Stromal cell of bone marrow (primary cell): ENCODE data around the gene CYB5R3.
A peak's percentile ranks its signal among the peaks of the same experiment; 100 is the strongest.
"Not testable (repeated sequence)": the region's sequence is repeated elsewhere in the genome, so short reads cannot be mapped to it uniquely, and the experiment has no call there.

Experiments used
- DNase-seq: peaks from one replicate; pipeline ENCODE4 v3.0.0-alpha.2; 2012; ENCODE audit warnings: low read depth

The CYB5R3 gene

GRCh38 chr22:42601879-42602465 lies 47.2 kb downstream of the CYB5R3 start:
- no peak for DNase-seq

GRCh38 chr22:42596863-42597530 lies 52.2 kb downstream of the CYB5R3 start:
- DNase-seq = no peak

- peak; percentile 13 for DNase-seq
Observed at GRCh38 chr22:42596336-42596735, 52.9 kb downstream of the CYB5R3 start.

- DNase-seq = no peak
Observed at GRCh38 chr22:42595434-42595833, 53.8 kb downstream of the CYB5R3 start.

- DNase-seq = no peak
Observed at GRCh38 chr22:42591987-42592386, 57.2 kb downstream of the CYB5R3 start.

- DNase-seq = no peak
Observed at GRCh38 chr22:42587588-42588175, 61.5 kb downstream of the CYB5R3 start.

GRCh38 chr22:42586381-42586780 lies 62.8 kb downstream of the CYB5R3 start:
- DNase-seq = no peak

DNA sequence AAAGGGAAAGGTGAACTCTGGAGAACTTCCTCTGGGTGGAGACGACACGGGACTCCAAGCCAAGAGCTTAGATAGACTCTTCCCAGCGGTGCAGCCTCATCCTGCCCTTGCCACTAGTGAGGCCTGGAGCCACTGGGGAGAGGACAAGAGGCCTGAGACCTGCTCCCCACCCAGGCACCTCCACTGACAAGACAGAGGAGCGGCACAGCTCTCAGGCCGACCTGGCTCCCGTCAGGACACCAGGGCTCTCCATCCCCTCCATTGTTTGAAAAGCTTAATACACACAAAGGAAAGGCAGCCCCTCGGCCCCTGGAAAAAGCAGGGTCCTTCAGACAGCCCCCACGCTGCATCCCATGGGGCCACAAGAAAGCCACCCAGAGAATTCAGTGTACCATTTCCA lies 64.1 kb downstream of the CYB5R3 start:
- DNase-seq = no peak

DNA sequence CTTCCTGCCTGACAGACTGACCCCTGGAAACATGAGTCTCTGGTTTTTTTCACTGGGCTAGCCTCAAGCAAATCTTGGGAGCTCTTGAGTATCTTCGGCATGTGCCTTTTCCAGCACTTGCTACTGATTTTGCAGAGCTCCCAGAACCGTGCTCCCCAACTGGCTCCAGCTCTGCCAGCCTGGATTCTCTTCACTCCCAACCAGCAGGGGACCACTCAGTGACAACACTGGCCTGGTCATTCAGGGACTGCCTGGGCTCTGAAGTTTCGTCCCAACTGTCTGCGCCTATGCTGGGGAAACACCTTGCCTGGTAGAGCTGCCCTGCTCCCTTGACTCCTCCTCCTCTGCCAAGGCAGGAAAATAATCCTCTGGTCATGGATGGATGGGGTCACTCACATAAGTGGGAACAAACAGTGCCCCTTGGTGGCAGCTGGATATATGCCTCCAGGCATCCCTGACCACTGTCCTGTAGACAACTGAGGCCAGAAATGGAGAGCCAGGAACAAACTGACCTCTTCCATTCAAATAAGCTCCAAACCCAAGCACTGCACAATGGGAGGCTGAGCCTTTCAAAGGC lies 64.7 kb downstream of the CYB5R3 start:
- DNase-seq = no peak

GRCh38 chr22:42582987-42583386 lies 66.2 kb downstream of the CYB5R3 start:
- DNase-seq = no peak

- DNase-seq = peak; percentile 44
Observed at GRCh38 chr22:42581762-42582716, 67.2 kb downstream of the CYB5R3 start.

DNA sequence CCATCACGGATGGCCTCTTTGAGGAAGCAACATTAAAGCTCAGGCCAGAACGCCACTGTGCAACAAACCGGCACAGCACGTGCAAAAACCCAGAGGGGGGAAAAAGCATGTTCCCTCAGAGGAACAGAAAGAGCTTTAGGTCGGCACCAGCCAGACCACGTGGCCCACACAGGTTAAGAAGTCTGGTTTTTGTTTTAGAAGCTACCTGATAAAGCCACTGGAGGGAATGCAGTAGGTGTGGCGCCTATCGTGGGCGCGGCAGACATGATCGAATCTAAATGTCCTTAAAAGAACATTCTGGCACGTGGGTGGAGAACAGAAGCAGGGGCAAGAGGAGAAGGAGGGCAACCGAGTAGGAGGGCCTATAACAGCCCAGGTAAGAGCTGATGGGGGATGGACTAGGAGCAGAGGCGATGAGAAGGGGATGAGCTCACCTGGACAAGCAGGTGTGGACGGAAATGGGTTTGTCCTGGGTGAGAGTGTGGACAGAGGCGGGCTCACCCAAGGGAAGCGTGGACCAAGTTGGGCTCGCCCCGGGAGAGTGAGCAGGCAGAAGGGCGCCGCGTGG lies 67.9 kb downstream of the CYB5R3 start:
- not testable (repeated sequence) for DNase-seq

GRCh38 chr22:42580040-42580439 lies 69.2 kb downstream of the CYB5R3 start:
- DNase-seq = not testable (repeated sequence)

DNA sequence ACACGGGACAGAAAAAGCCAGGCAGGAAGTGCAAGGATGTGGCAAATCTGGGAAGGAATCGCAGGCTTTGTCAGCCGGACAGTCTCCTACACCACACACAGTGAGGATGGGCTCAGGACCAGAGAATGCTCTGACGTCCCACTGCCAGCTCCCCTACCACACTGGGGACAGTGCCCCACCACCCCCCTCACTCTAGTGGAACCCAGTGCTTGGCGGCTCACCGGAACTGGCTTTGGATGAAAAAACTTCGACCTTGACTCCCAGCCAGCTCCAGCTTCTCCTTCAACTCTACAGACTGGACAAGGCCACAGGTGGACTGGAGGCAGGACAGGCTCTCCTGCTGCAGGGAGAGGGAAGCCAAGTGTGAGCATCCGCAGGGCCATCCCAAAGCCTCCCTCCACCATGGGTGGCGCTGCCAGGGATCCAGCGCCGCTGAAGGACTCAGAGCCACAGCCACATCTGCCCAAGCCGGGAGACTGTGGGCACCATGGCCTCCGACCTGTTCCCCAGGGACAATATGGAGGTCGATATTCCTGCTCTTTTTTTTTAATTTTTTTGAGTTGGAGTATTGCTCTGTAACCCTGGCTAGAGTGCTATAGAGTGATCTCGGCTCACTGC lies 71.5 kb downstream of the CYB5R3 start:
- DNase-seq = no peak

GRCh38 chr22:42577141-42577540 lies 72.1 kb downstream of the CYB5R3 start:
- DNase-seq = not testable (repeated sequence)

- not testable (repeated sequence) for DNase-seq
Observed at GRCh38 chr22:42575996-42576574, 73.1 kb downstream of the CYB5R3 start.

GRCh38 chr22:42574468-42574867 lies 74.7 kb downstream of the CYB5R3 start:
- not testable (repeated sequence) for DNase-seq

DNA sequence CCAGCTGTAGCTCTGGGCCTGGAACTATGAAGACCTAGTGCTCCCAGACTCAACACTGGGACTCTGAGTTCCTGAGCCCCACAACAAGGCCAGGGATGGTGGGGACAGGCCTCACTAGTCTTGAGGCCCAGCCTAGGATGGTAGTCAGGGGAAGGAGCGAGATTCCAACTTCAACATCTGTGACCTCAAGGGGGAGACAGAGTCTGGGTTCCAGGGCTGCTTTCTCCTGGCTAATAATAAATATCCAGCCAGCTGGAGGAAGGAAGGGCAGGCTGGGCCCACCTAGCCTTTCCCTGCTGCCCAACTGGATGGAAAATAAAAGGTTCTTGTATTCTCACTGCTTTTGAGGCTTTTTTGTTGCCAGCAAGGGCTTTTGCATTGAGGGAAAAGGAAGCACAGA lies 75.1 kb downstream of the CYB5R3 start:
- not testable (repeated sequence) for DNase-seq

- DNase-seq = not testable (repeated sequence)
Observed at GRCh38 chr22:42571068-42571467, 78.1 kb downstream of the CYB5R3 start.

GRCh38 chr22:42570580-42570979 lies 78.6 kb downstream of the CYB5R3 start:
- DNase-seq = not testable (repeated sequence)

DNA sequence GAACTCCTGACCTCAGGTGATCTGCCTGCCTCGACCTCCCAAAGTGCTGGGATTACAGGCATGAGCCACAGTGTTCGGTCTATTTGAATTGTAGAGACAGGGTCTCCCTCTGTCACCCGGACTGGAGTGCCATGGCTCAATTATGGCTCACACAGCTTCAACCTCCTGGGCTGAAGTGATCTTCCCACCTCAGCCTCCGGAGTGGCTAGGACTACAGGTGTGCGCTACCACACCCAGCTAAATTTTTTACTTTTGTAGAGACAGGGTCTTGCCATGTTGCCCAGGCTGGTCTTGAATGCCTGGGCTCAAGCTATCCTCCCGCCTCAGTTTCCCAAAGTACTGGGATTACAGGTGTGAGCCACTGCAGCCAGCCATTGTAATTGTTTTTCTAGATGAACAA lies 81.2 kb downstream of the CYB5R3 start:
- not testable (repeated sequence) for DNase-seq
